Mesothelial cell of epicardium (in vitro differentiated cells): ENCODE results near the gene USP26. TPM values are rescaled to one million over a fixed set of nuclear protein-coding genes. Genes with fewer than 3 reads are reported as not detected.
"Not testable (repeated sequence)": the region's sequence is repeated elsewhere in the genome, so short reads cannot be mapped to it uniquely, and the experiment has no call there.

Experiments used
- DNase-seq, 2 experiments: peaks; one replicate each; pipeline ENCODE4 v3.0.0; 2021; ENCODE audit warnings: low spot score in 2 of 2; ENCODE audit not compliant: unreplicated experiment in 2 of 2
- H3K27ac Mint-ChIP-seq: 2 replicates; pipeline ENCODE4 v1.8.0; 2021; ENCODE audit warnings: mixed read lengths
- H3K27me3 Mint-ChIP-seq: 2 replicates; pipeline ENCODE4 v1.8.0; 2021; ENCODE audit warnings: low read depth, mixed read lengths
- H3K36me3 Mint-ChIP-seq: 2 replicates; pipeline ENCODE4 v1.8.0; 2021; ENCODE audit warnings: mixed read lengths
- H3K4me1 Mint-ChIP-seq: 2 replicates; pipeline ENCODE4 v1.8.0; 2021; ENCODE audit warnings: mixed read lengths
- H3K4me3 Mint-ChIP-seq: 2 replicates; pipeline ENCODE4 v1.8.0; 2021; ENCODE audit warnings: mild to moderate bottlenecking, moderate library complexity, mixed read lengths
- H3K9me3 Mint-ChIP-seq: 2 replicates; pipeline ENCODE4 v1.8.0; 2021; ENCODE audit warnings: mixed read lengths
- CTCF ChIP-seq: fragments of 200-600 bp; sonication (generic); IDR thresholded peaks from one replicate; pipeline ENCODE4 v1.5.0; 2021; ENCODE audit warnings: antibody characterized with exemption; ENCODE audit not compliant: unreplicated experiment
- total RNA-seq: library from RNA; stranded (reverse); gene quantifications from 3 replicates; pipeline ENCODE4 v1.2.1, GENCODE V29; 2021

USP26 gene
- total RNA-seq, 1 donor from 2014 or later: not detected

GRCh38 chrX:133089411-133089810, 7.5 kb downstream of the USP26 start:
- Mint-ChIP-seq H3K4me1 (peaks cover 7% of the 10 kb centered on the region), H3K36me3 (no peaks in the 10 kb centered on the region), H3K27me3 (no peaks in the 10 kb centered on the region), H3K27ac (no peak overlapping the region), H3K9me3 (no peaks in the 10 kb centered on the region), H3K4me3 (no peak overlapping the region)
- DNase-seq: no peak
- no peak for TF ChIP-seq CTCF

DNA sequence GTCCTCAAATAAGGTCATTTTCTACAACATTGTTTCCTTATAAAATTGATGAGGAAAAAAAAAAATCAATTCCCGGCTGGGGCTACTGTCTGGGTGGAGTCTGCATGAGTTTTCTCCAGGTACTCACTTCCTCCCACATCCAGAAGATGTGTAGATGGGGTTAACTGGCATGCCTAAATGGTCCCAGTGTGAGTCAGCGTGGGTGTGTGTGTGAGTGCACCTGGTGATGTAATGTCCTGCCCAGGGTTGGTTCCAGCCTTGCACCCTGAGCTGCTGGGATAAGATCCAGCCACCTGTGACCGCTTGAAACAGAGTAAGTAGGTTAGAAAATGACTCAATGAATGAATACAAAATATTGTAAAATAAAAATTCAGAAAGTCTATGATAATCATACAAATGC, 11.1 kb downstream of the USP26 start:
- H3K36me3 Mint-ChIP-seq: no peaks in the 10 kb centered on the region
- no peak overlapping the region for H3K27ac Mint-ChIP-seq
- no peaks in the 10 kb centered on the region for H3K27me3 Mint-ChIP-seq
- no peak for TF ChIP-seq CTCF
- DNase-seq: no peak
- H3K4me1 Mint-ChIP-seq: peaks cover 11% of the 10 kb centered on the region
- no peak overlapping the region for H3K4me3 Mint-ChIP-seq
- H3K9me3 Mint-ChIP-seq: no peaks in the 10 kb centered on the region

DNA sequence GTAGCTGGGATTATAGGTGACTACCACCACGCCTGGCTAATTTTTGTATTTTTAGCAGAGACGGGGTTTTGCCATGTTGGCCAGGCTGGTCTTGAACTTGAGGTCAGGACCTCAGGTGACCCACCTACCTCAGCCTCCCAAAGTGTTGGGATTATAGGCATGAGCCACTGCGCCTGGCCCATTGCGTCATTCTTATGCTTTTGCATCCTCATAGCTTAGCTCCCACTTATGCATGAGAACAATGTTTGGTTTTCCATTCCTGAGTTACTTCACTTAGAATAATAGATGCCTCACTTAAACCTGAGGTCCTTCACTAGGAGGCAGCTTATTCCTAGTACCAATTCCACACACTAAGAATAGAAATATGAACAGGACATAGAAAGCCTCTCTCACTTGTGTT, 11.9 kb downstream of the USP26 start:
- not testable (repeated sequence) for H3K27ac Mint-ChIP-seq, H3K36me3 Mint-ChIP-seq, H3K4me1 Mint-ChIP-seq

GRCh38 chrX:133083899-133084298, 13.0 kb downstream of the USP26 start:
- no peaks in the 10 kb centered on the region for H3K27me3 Mint-ChIP-seq
- TF ChIP-seq CTCF: no peak
- H3K4me1 Mint-ChIP-seq: peaks cover 6% of the 10 kb centered on the region
- H3K9me3 Mint-ChIP-seq: no peaks in the 10 kb centered on the region
- H3K36me3 Mint-ChIP-seq: no peaks in the 10 kb centered on the region
- DNase-seq: no peak
- no peak overlapping the region for H3K27ac Mint-ChIP-seq
- H3K4me3 Mint-ChIP-seq: no peak overlapping the region

More for the DNA sequence above, 11.9 kb downstream of the USP26 start:
- H3K9me3 Mint-ChIP-seq, H3K27me3 Mint-ChIP-seq, DNase-seq, H3K4me3 Mint-ChIP-seq: not testable (repeated sequence)

GRCh38 chrX:133081990-133082389, 14.9 kb downstream of the USP26 start:
- Mint-ChIP-seq H3K9me3 (peaks cover 6% of the 10 kb centered on the region), H3K4me3 (no peak overlapping the region), H3K27me3 (no peaks in the 10 kb centered on the region), H3K36me3 (no peaks in the 10 kb centered on the region), H3K27ac (no peak overlapping the region), H3K4me1 (peaks cover 6% of the 10 kb centered on the region)
- TF ChIP-seq CTCF: no peak
- no peak for DNase-seq

GRCh38 chrX:133077856-133078255, 19.1 kb downstream of the USP26 start:
- not testable (repeated sequence) for H3K4me3 Mint-ChIP-seq, H3K27me3 Mint-ChIP-seq, H3K36me3 Mint-ChIP-seq, H3K4me1 Mint-ChIP-seq, DNase-seq, H3K27ac Mint-ChIP-seq
- peaks cover 16% of the 10 kb centered on the region for H3K9me3 Mint-ChIP-seq

DNA sequence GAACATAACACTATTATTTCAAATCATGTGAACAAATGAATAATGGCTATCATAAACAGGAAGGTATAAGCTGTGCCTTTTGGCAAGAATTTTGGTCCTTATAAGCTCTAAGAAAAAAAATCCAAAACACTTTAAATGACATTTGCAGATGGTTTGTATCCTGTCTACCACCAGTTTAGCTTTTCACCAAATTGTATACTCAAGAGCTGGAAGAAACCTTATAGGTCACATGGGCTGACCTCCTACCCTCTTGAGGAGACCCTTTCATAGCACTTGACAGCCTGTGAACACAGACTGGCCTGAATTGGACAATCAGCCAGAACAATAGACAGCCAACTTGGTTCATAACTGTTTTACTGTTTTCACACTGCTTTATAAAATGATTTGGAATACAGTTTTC, 24.3 kb downstream of the USP26 start:
- H3K27me3 Mint-ChIP-seq: no peaks in the 10 kb centered on the region
- no peak overlapping the region for H3K27ac Mint-ChIP-seq
- peaks cover 22% of the 10 kb centered on the region for H3K4me1 Mint-ChIP-seq
- no peaks in the 10 kb centered on the region for H3K36me3 Mint-ChIP-seq
- H3K4me3 Mint-ChIP-seq: no peak overlapping the region
- H3K9me3 Mint-ChIP-seq: peaks cover 10% of the 10 kb centered on the region
- no peak for TF ChIP-seq CTCF
- DNase-seq: no peak
